MM.1S (cell line): ENCODE measurements around the gene KIAA1549.
"Not testable (repeated sequence)": the region's sequence is repeated elsewhere in the genome, so short reads cannot be mapped to it uniquely, and the experiment has no call there.

ENCODE experiments used
- DNase-seq: peaks from one replicate; pipeline ENCODE4 v3.0.0-alpha.2; 2015
- H2AFZ ChIP-seq: fragments of 300-600 bp; sonication (generic); 2 replicates; pipeline ENCODE4 v1.6.0; 2016; ENCODE audit warnings: antibody characterized with exemption, low read length
- H3F3A ChIP-seq: fragments of 300-600 bp; sonication (generic); 2 replicates; pipeline ENCODE4 v1.6.1; 2016; ENCODE audit warnings: mild to moderate bottlenecking, antibody characterized with exemption, low read length, moderate library complexity, mixed read lengths; ENCODE audit not compliant: insufficient read depth
- H3K27ac ChIP-seq: fragments of 300-600 bp; sonication (generic); 2 replicates; pipeline ENCODE4 v1.5.1; 2016; ENCODE audit warnings: mild to moderate bottlenecking, low read length
- H3K27me3 ChIP-seq: fragments of 300-600 bp; sonication (generic); replicated peaks from 2 replicates; pipeline ENCODE4 v1.6.0; 2016; ENCODE audit warnings: low read length; ENCODE audit not compliant: insufficient read depth
- H3K36me3 ChIP-seq: fragments of 300-600 bp; sonication (generic); replicated peaks from 2 replicates; pipeline ENCODE4 v1.6.1; 2016; ENCODE audit warnings: mild to moderate bottlenecking, low read length, mixed read lengths; ENCODE audit not compliant: insufficient read depth
- H3K4me1 ChIP-seq: fragments of 300-600 bp; sonication (generic); 2 replicates; pipeline ENCODE4 v1.6.1; 2016; ENCODE audit warnings: low read length, mixed read lengths
- H3K4me2 ChIP-seq: fragments of 300-600 bp; sonication (generic); 2 replicates; pipeline ENCODE4 v1.6.0; 2016; ENCODE audit warnings: low read depth, low read length
- H3K4me3 ChIP-seq: fragments of 300-600 bp; sonication (generic); 2 replicates; pipeline ENCODE4 v1.5.1; 2016; ENCODE audit warnings: low read length, mixed read lengths
- H3K79me2 ChIP-seq: fragments of 300-600 bp; sonication (generic); 2 replicates; pipeline ENCODE4 v1.6.1; 2016; ENCODE audit warnings: mixed run types, low read length, mixed read lengths
- H3K9ac ChIP-seq: fragments of 300-600 bp; sonication (generic); 2 replicates; pipeline ENCODE4 v1.6.1; 2016; ENCODE audit warnings: low read length, mixed read lengths
- H3K9me2 ChIP-seq: fragments of 300-600 bp; sonication (generic); replicated peaks from 2 replicates; pipeline ENCODE4 v1.6.1; 2016; ENCODE audit warnings: mild to moderate bottlenecking, low read length, mixed read lengths; ENCODE audit not compliant: insufficient read depth
- H3K9me3 ChIP-seq: fragments of 300-600 bp; sonication (generic); replicated peaks from 2 replicates; pipeline ENCODE4 v1.6.1; 2016; ENCODE audit warnings: mild to moderate bottlenecking, low read length, mixed read lengths; ENCODE audit not compliant: insufficient read depth
- H4K20me1 ChIP-seq: fragments of 300-600 bp; sonication (generic); 2 replicates; pipeline ENCODE4 v1.6.1; 2016; ENCODE audit warnings: mild to moderate bottlenecking, low read length, moderate library complexity, mixed read lengths; ENCODE audit not compliant: insufficient read depth
- EZH2 ChIP-seq: fragments of 300-600 bp; sonication (generic); optimal IDR thresholded peaks from 2 replicates; pipeline ENCODE3; 2017; ENCODE audit warnings: low read depth, mild to moderate bottlenecking, antibody characterized with exemption, low read length, mixed read lengths
- EZH2phosphoT487 ChIP-seq: fragments of 300-600 bp; sonication (generic); IDR thresholded peaks from 2 replicates; pipeline ENCODE4 v1.6.1; 2018; ENCODE audit warnings: antibody characterized with exemption, low read length
- TF ChIP-seq, protein P1 (sequence below): fragments of 300-600 bp; sonication (generic); IDR thresholded peaks from 2 replicates; pipeline ENCODE4 v1.5.1; 2016; ENCODE audit warnings: antibody characterized with exemption, low read length, mixed read lengths

KIAA1549 gene

DNA sequence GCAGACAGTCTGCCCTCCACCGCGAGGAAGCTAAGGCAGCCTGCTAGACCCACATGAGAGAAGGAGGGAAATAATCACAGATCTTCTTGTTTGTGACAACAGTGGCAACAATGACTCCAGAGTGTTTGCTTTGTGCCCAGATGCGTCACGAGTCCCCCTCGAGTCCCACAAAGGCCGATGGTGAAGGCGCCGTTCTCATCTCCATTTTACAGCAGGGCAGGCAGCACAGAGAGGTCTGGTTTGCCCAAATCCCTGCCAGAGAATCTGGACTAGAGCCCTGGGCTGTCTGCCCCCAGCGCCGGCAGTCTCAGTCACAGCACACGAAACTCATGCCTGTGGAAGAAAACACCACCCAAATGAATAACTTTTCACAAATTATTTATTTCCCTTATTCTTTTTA is 38.1 kb downstream of the KIAA1549 start:
- no peaks in the 10 kb centered on the region for H3K79me2 ChIP-seq
- no peaks in the 10 kb centered on the region for H3F3A ChIP-seq
- no peak overlapping the region for H3K4me2 ChIP-seq
- no peak overlapping the region for H2AFZ ChIP-seq
- H3K9ac ChIP-seq = no peak overlapping the region
- no peaks in the 10 kb centered on the region for H3K9me3 ChIP-seq
- DNase-seq = no peak
- no peaks in the 10 kb centered on the region for H4K20me1 ChIP-seq
- no peak overlapping the region for H3K4me3 ChIP-seq
- H3K27me3 ChIP-seq = no peaks in the 10 kb centered on the region
- TF ChIP-seq, protein P1, sequence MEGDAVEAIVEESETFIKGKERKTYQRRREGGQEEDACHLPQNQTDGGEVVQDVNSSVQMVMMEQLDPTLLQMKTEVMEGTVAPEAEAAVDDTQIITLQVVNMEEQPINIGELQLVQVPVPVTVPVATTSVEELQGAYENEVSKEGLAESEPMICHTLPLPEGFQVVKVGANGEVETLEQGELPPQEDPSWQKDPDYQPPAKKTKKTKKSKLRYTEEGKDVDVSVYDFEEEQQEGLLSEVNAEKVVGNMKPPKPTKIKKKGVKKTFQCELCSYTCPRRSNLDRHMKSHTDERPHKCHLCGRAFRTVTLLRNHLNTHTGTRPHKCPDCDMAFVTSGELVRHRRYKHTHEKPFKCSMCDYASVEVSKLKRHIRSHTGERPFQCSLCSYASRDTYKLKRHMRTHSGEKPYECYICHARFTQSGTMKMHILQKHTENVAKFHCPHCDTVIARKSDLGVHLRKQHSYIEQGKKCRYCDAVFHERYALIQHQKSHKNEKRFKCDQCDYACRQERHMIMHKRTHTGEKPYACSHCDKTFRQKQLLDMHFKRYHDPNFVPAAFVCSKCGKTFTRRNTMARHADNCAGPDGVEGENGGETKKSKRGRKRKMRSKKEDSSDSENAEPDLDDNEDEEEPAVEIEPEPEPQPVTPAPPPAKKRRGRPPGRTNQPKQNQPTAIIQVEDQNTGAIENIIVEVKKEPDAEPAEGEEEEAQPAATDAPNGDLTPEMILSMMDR = no peak
- no peaks in the 10 kb centered on the region for H3K36me3 ChIP-seq
- H3K9me2 ChIP-seq = no peaks in the 10 kb centered on the region
- H3K4me1 ChIP-seq = no peaks in the 10 kb centered on the region
- H3K27ac ChIP-seq = no peak overlapping the region

DNA sequence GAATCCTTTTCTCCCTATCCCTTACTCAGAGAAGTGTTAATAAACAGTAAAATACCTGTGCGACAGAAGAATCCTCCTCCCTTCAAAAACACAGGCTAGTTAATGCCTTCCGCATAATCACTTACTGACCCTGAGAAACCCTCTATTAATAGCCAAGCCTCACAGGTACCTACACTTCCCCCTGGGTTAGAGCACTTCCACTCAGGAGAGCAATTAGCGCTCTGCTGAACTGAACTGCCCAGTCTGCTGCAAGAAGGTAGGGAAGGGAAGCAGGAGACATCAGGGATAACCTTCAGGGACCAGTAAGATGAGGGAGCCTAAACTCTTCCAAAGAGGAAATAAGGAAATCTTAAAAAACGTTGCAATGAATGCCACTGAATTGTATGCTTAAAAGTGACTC is 39.6 kb downstream of the KIAA1549 start:
- no peak overlapping the region for H3K27ac ChIP-seq
- no peaks in the 10 kb centered on the region for H3K9me2 ChIP-seq
- no peak for TF ChIP-seq EZH2
- TF ChIP-seq, protein P1 = no peak
- no peaks in the 10 kb centered on the region for H3K79me2 ChIP-seq
- no peaks in the 10 kb centered on the region for H3K36me3 ChIP-seq
- H3K9ac ChIP-seq = no peak overlapping the region
- no peak overlapping the region for H3K4me2 ChIP-seq
- no peaks in the 10 kb centered on the region for H3K9me3 ChIP-seq
- H4K20me1 ChIP-seq = no peaks in the 10 kb centered on the region
- no peaks in the 10 kb centered on the region for H3F3A ChIP-seq
- H2AFZ ChIP-seq = no peak overlapping the region
- no peaks in the 10 kb centered on the region for H3K4me1 ChIP-seq
- DNase-seq = no peak
- no peaks in the 10 kb centered on the region for H3K27me3 ChIP-seq
- H3K4me3 ChIP-seq = no peak overlapping the region

DNA sequence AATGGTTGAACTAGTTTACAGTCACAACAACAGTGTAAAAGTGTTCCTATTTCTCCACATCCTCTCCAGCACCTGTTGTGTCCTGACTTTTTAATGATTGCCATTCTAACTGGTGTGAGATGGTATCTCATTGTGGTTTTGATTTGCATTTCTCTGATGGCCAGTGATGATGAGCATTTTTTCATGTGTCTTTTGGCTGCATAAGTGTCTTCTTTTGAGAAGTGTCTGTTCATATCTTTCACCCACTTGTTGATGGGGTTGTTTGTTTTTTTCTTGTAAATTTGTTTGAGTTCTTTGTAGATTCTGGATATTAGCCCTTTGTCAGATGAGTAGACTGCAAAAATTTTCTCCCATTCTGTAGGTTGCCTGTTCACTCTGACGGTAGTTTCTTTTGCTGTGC is 40.6 kb downstream of the KIAA1549 start:
- H3K27ac ChIP-seq, H3K9ac ChIP-seq, DNase-seq, H3K9me2 ChIP-seq, H3F3A ChIP-seq, H3K79me2 ChIP-seq, H3K27me3 ChIP-seq, H3K36me3 ChIP-seq, H4K20me1 ChIP-seq, H3K4me1 ChIP-seq, H3K4me2 ChIP-seq, H3K4me3 ChIP-seq, H2AFZ ChIP-seq, H3K9me3 ChIP-seq: not testable (repeated sequence)

DNA sequence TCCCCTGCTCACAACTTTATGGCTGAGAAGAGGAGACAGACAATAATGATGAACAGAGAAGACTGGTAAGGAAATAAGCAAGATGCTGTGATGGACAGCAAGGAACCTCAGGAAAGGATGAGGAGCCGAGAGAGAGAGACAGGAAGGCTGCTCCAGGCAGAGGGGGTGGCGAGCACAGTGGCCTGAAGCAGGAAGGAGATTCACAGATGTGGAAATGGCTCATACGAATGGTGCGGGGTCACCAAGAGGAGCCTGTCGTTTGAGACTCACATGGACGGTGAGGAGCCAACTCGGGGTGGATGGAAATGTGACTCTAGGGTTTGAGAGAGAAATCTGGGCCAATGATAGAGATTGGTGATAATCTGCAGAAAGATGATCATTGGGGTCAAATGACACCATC is 43.7 kb downstream of the KIAA1549 start:
- DNase-seq = no peak
- H3K4me2 ChIP-seq = no peak overlapping the region
- H3F3A ChIP-seq = no peaks in the 10 kb centered on the region
- no peaks in the 10 kb centered on the region for H4K20me1 ChIP-seq
- H3K36me3 ChIP-seq = no peaks in the 10 kb centered on the region
- H3K9me3 ChIP-seq = no peaks in the 10 kb centered on the region
- no peak overlapping the region for H3K4me3 ChIP-seq
- H3K27me3 ChIP-seq = no peaks in the 10 kb centered on the region
- no peak overlapping the region for H3K9ac ChIP-seq
- no peak overlapping the region for H2AFZ ChIP-seq
- no peak overlapping the region for H3K27ac ChIP-seq
- TF ChIP-seq EZH2phosphoT487 (no peak), EZH2 (no peak)
- TF ChIP-seq, protein P1 = no peak
- H3K79me2 ChIP-seq = no peaks in the 10 kb centered on the region
- H3K9me2 ChIP-seq = no peaks in the 10 kb centered on the region
- H3K4me1 ChIP-seq = no peaks in the 10 kb centered on the region
